K562 (cell line): ENCODE measurements around the gene UNC45A. TPM values are rescaled to one million over a fixed set of nuclear protein-coding genes. Genes with fewer than 3 reads are reported as not detected.

Experiments
- ATAC-seq: fragments of 200-7000 bp; cut with Tn5 transposase; 3 replicates; pipeline ENCODE4 v1.9.1; 2020; ENCODE audit warnings: moderate library complexity
- BruUV-seq: library from RNA; stranded (reverse); fragments of 400-500 nt; replicated peaks from 2 replicates; lab custom pipeline; 2021; lab: Mats Ljungman, UMichigan
- CTCF ChIA-PET: fragments of 300-600 bp; formaldehyde crosslinking; extraction: SDS; loops from one replicate; lab custom pipeline; 2021; ENCODE audit warnings: low intra/inter-chr PET ratio; lab: Yijun Ruan, JAX
- POLR2A ChIA-PET: fragments of 300-600, 350-650 bp; sonication (Branson Sonifier 250); formaldehyde crosslinking; extraction: SDS; loops from one replicate; lab custom pipeline; 2021; ENCODE audit warnings: antibody characterized with exemption, inconsistent platforms; lab: Yijun Ruan, JAX
- DNase-seq, 4 experiments: peaks; one replicate each; pipeline versions ENCODE4 v3.0.0 to v3.0.0-alpha.2; 2011 to 2018; ENCODE audit warnings: low spot score in 3 of 4, mixed read lengths in 3 of 4; ENCODE audit errors: extremely low read depth in 1 of 4
- FAIRE-seq: peaks from 2 replicates; lab custom pipeline; 2011; peaks lifted over from hg19 to GRCh38; lab: Jason Lieb, UNC
- H2AFZ ChIP-seq: 2 replicates; pipeline ENCODE4 v1.6.0; 2011; ENCODE audit warnings: low read depth, low read length, control low read depth, inconsistent platforms
- H3K27ac ChIP-seq: fragments of 200-600 bp; 3 replicates; pipeline ENCODE4 v1.8.0; 2011; ENCODE audit warnings: low read depth, mild to moderate bottlenecking, control low read depth, inconsistent platforms, low read length, moderate library complexity, mixed read lengths; ENCODE audit errors: extremely low read depth
- H3K27me3 ChIP-seq, 2 experiments: fragments of 300-600 bp in 1 of 2; 2 replicates in 1 of 2; 3 replicates in 1 of 2; pipeline versions ENCODE4 v1.6.0 to v1.8.0; 2011; ENCODE audit warnings: inconsistent platforms in 2 of 2, low read length in 2 of 2, mild to moderate bottlenecking in 1 of 2, mixed read lengths in 1 of 2, moderate library complexity in 1 of 2; ENCODE audit not compliant: control insufficient read depth in 2 of 2, insufficient read depth in 2 of 2
- H3K36me3 ChIP-seq: fragments of 300-600 bp; 3 replicates; pipeline ENCODE4 v1.8.0; 2011; ENCODE audit warnings: mild to moderate bottlenecking, low read length, inconsistent platforms; ENCODE audit not compliant: control insufficient read depth, insufficient read depth
- H3K4me1 ChIP-seq, 2 experiments: fragments of 200-600 bp in 1 of 2; replicated peaks in 1 of 2; 2 replicates in 1 of 2; 3 replicates in 1 of 2; pipeline versions ENCODE4 v1.5.1 to v1.8.0; 2011; ENCODE audit warnings: inconsistent platforms in 2 of 2, low read length in 2 of 2, mild to moderate bottlenecking in 1 of 2, mixed read lengths in 1 of 2, moderate library complexity in 1 of 2; ENCODE audit not compliant: control insufficient read depth in 2 of 2, insufficient read depth in 2 of 2
- H3K4me2 ChIP-seq: 2 replicates; pipeline ENCODE4 v1.6.1; 2011; ENCODE audit warnings: low read length, control low read depth, inconsistent platforms, mixed read lengths; ENCODE audit not compliant: insufficient read depth
- H3K4me3 ChIP-seq: fragments of 200-600 bp; sonication (generic), shearing (Covaris generic); 2 replicates; pipeline ENCODE4 v1.5.1; 2016; ENCODE audit warnings: control low read depth, inconsistent platforms
- H3K79me2 ChIP-seq: fragments of 200-600 bp; 3 replicates; pipeline ENCODE4 v1.8.0; 2011; ENCODE audit warnings: low read length, inconsistent platforms; ENCODE audit not compliant: control insufficient read depth, insufficient read depth
- H3K9ac ChIP-seq, 2 experiments: 2 replicates each; pipeline versions ENCODE4 v1.6.0 to v1.6.1; 2011; ENCODE audit warnings: low read depth in 2 of 2, low read length in 2 of 2, control low read depth in 1 of 2, inconsistent platforms in 1 of 2, mild to moderate bottlenecking in 1 of 2, mixed read lengths in 1 of 2; ENCODE audit not compliant: insufficient read depth in 1 of 2
- H3K9me1 ChIP-seq: one replicate; pipeline ENCODE4 v1.6.0; 2011; ENCODE audit warnings: inconsistent platforms, mild to moderate bottlenecking, low read length, moderate library complexity; ENCODE audit not compliant: control insufficient read depth, insufficient read depth
- H3K9me3 ChIP-seq: replicated peaks from 2 replicates; pipeline ENCODE4 v1.5.1; 2011; ENCODE audit warnings: low read depth, low read length, inconsistent platforms; ENCODE audit not compliant: control insufficient read depth, insufficient read depth
- H4K20me1 ChIP-seq: replicated peaks from 2 replicates; pipeline ENCODE4 v1.6.1; 2011; ENCODE audit warnings: low read length, inconsistent platforms, mixed read lengths; ENCODE audit not compliant: control insufficient read depth, insufficient read depth
- KAT8 ChIP-seq: fragments of 450-650 bp; IDR thresholded peaks from 2 replicates; pipeline ENCODE4 v1.6.1; 2016; ENCODE audit warnings: low read depth, mild to moderate bottlenecking
- MXI1 ChIP-seq: IDR thresholded peaks from 2 replicates; pipeline ENCODE4 v1.6.1; 2011; ENCODE audit warnings: low read depth, mild to moderate bottlenecking, improper control_type of control experiment, low read length
- NFIC ChIP-seq: fragments of 450-650 bp; IDR thresholded peaks from 2 replicates; pipeline ENCODE4 v1.6.1; 2017; ENCODE audit warnings: mild to moderate bottlenecking, inconsistent platforms
- RBM39 ChIP-seq: fragments of 200-400 bp; formaldehyde crosslinking; optimal IDR thresholded peaks from 2 replicates; pipeline ENCODE3; 2018; ENCODE audit warnings: low read depth, low read length
- SMARCE1 ChIP-seq: fragments of 450-650 bp; IDR thresholded peaks from 2 replicates; pipeline ENCODE4 v1.7.1; 2016; ENCODE audit warnings: mild to moderate bottlenecking
- SRSF3 ChIP-seq: fragments of 200-400 bp; formaldehyde crosslinking; IDR thresholded peaks from 2 replicates; pipeline ENCODE4 v1.6.1; 2016; ENCODE audit warnings: mild to moderate bottlenecking, low read length, moderate library complexity; ENCODE audit not compliant: insufficient read depth
- WGBS: fragments of 100-300 bp; shearing (Covaris generic); methylation state at CpG from one replicate; pipeline ENCODE4 v1.1.6; 2016; ENCODE audit warnings: low coverage, mixed read lengths; ENCODE audit not compliant: insufficient coverage; ENCODE audit errors: missing lambda C conversion rate; 5-methylcytosine and 5-hydroxymethylcytosine counted together
- in situ Hi-C: fragments of 300-500 bp; cut with MboI; formaldehyde crosslinking; loops from 4 replicates; pipeline ENCODE4 v1.15.0; 2018; ENCODE audit warnings: inconsistent platforms, mixed read lengths
- intact Hi-C: fragments of 100-400 bp; cut with micrococcal nuclease; formaldehyde crosslinking; loops from 2 replicates; pipeline ENCODE4 v1.14.2; 2022
- polyA plus RNA-seq, 8 experiments: library from polyadenylated mRNA; depleted of rRNA in 4 of 8; stranded (reverse) in 5 of 8; unstranded in 3 of 8; fragments of >200 nt; fragmentation: Nextera tagmentation in 2 of 8; fragmentation: Illumina TruSeq in 1 of 8; extraction: Ambion mirVana in 2 of 8; extraction: Trizol in 1 of 8; gene quantifications; 2 replicates each; pipeline versions ENCODE4 v1.2.1 to v1.2.3, GENCODE V29; 2011 to 2014; ENCODE audit warnings: inconsistent platforms in 1 of 8, missing spikeins in 1 of 8
- total RNA-seq, 7 experiments: library from RNA; depleted of rRNA in 6 of 7; stranded (reverse); fragments of >200 nt in 6 of 7; fragmentation: Illumina TruSeq in 2 of 7; extraction: Trizol in 2 of 7; gene quantifications; 2 replicates each; pipeline versions ENCODE4 v1.2.1 to v1.2.3, GENCODE V29; 2011 to 2021; ENCODE audit warnings: low replicate concordance in 1 of 7
- TF ChIP-seq, protein P1 (sequence below), 3 experiments: fragments of 200-800 bp in 1 of 3; fragments of 250-450 bp in 1 of 3; fragments of 450-650 bp in 1 of 3; sonication (Bioruptor Pico) in 1 of 3; sonication (Bioruptor generic) in 1 of 3; formaldehyde crosslinking in 1 of 3; IDR thresholded peaks; 2 replicates each; pipeline versions ENCODE4 v1.6.1 to v1.8.0; 2016 to 2022; ENCODE audit warnings: mild to moderate bottlenecking in 2 of 3, missing genetic modification characterization in 2 of 3, missing compliant biosample characterization in 1 of 3, moderate library complexity in 1 of 3
- TF ChIP-seq, protein P2 (sequence below): sonication (generic); formaldehyde crosslinking; IDR thresholded peaks from 2 replicates; pipeline ENCODE4 v1.8.0; 2022; ENCODE audit warnings: missing genetic modification reagents, mild to moderate bottlenecking, borderline replicate concordance
- TF ChIP-seq, protein P3 (sequence below): fragments of 450-650 bp; IDR thresholded peaks from 2 replicates; pipeline ENCODE4 v1.7.0; 2016; ENCODE audit warnings: borderline replicate concordance
- TF ChIP-seq, protein P4 (sequence below): fragments of 450-650 bp; conservative IDR thresholded peaks from 2 replicates; pipeline ENCODE4 v1.6.1; 2016; ENCODE audit warnings: missing genetic modification characterization, low read depth, mild to moderate bottlenecking, control low read depth, missing compliant biosample characterization

The UNC45A gene
- total and polyA plus RNA-seq, 9 of the 15 experiments (the other 6 are each of a cell fraction or from before 2014, with no cell fraction given) = 22.4 to 79.3 (median 43.7) TPM

DNA sequence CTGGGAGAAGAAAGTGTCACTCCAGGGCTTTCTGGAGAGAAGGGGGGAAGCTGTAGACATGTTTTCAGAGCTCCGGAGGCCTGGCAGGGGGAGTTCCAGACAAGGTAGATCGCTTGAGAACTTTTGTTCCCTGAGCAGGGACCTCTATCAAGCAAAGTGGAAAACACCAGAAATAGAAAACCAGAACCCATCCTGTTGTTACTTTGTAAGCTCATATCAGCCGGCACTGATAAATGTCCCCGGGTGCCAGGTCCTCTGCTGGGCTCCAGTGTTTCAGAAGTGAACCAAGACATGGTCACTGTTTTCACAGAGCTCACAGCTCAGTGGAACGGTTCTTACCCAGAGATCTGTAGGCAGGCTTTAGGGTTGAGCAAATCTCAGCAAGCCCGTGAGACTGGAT lies 16.2 kb upstream of the UNC45A start:
- ChIA-PET POLR2A (interaction anchor here (0.7 to 2.0 kb wide), 6 partner anchors 10 to 281 kb away, joined by 3 to 20 read pairs (median 6); partner anchors contain the start of genes HDDC3 and MAN2A2), CTCF (no interaction called here)
- no peaks in the 10 kb centered on the region for H3K9me3 ChIP-seq
- WGBS = 90% methylated on average over 6 of the region's 6 CpGs
- intact Hi-C loops = no loop called here
- DNase-seq = no peak
- BruUV-seq = no TSS peak
- no peaks in the 10 kb centered on the region for H4K20me1 ChIP-seq
- no peak overlapping the region for H3K4me2 ChIP-seq
- no peaks in the 10 kb centered on the region for H3K27me3 ChIP-seq
- peaks cover 6% of the 10 kb centered on the region for H3K79me2 ChIP-seq
- no peak for ATAC-seq
- no peak overlapping the region for H3K9ac ChIP-seq
- in situ Hi-C loops = no loop called here
- peaks cover 90% of the 10 kb centered on the region for H3K36me3 ChIP-seq
- H3K9me1 ChIP-seq = no peaks in the 10 kb centered on the region
- no peak overlapping the region; the same call in 2 of the 3 replicates for H3K27ac ChIP-seq
- no peak for FAIRE-seq
- no peak overlapping the region for H2AFZ ChIP-seq
- peaks cover 30 to 31% of the 10 kb centered on the region in 2 experiments for H3K4me1 ChIP-seq
- no peak overlapping the region for H3K4me3 ChIP-seq
- TF ChIP-seq SMARCE1 (no peak), MXI1 (no peak), RBM39 (no peak), NFIC (no peak), KAT8 (no peak), SRSF3 (no peak)
- TF ChIP-seq, protein P1, sequence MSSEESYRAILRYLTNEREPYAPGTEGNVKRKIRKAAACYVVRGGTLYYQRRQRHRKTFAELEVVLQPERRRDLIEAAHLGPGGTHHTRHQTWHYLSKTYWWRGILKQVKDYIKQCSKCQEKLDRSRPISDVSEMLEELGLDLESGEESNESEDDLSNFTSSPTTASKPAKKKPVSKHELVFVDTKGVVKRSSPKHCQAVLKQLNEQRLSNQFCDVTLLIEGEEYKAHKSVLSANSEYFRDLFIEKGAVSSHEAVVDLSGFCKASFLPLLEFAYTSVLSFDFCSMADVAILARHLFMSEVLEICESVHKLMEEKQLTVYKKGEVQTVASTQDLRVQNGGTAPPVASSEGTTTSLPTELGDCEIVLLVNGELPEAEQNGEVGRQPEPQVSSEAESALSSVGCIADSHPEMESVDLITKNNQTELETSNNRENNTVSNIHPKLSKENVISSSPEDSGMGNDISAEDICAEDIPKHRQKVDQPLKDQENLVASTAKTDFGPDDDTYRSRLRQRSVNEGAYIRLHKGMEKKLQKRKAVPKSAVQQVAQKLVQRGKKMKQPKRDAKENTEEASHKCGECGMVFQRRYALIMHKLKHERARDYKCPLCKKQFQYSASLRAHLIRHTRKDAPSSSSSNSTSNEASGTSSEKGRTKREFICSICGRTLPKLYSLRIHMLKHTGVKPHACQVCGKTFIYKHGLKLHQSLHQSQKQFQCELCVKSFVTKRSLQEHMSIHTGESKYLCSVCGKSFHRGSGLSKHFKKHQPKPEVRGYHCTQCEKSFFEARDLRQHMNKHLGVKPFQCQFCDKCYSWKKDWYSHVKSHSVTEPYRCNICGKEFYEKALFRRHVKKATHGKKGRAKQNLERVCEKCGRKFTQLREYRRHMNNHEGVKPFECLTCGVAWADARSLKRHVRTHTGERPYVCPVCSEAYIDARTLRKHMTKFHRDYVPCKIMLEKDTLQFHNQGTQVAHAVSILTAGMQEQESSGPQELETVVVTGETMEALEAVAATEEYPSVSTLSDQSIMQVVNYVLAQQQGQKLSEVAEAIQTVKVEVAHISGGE (CRISPR knock-in tag; IDR thresholded peaks at IDR 0.05) = no peak
- TF ChIP-seq, protein P2, sequence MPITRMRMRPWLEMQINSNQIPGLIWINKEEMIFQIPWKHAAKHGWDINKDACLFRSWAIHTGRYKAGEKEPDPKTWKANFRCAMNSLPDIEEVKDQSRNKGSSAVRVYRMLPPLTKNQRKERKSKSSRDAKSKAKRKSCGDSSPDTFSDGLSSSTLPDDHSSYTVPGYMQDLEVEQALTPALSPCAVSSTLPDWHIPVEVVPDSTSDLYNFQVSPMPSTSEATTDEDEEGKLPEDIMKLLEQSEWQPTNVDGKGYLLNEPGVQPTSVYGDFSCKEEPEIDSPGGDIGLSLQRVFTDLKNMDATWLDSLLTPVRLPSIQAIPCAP = no peak
- TF ChIP-seq, protein P3, sequence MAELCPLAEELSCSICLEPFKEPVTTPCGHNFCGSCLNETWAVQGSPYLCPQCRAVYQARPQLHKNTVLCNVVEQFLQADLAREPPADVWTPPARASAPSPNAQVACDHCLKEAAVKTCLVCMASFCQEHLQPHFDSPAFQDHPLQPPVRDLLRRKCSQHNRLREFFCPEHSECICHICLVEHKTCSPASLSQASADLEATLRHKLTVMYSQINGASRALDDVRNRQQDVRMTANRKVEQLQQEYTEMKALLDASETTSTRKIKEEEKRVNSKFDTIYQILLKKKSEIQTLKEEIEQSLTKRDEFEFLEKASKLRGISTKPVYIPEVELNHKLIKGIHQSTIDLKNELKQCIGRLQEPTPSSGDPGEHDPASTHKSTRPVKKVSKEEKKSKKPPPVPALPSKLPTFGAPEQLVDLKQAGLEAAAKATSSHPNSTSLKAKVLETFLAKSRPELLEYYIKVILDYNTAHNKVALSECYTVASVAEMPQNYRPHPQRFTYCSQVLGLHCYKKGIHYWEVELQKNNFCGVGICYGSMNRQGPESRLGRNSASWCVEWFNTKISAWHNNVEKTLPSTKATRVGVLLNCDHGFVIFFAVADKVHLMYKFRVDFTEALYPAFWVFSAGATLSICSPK = no peak
- TF ChIP-seq, protein P4, sequence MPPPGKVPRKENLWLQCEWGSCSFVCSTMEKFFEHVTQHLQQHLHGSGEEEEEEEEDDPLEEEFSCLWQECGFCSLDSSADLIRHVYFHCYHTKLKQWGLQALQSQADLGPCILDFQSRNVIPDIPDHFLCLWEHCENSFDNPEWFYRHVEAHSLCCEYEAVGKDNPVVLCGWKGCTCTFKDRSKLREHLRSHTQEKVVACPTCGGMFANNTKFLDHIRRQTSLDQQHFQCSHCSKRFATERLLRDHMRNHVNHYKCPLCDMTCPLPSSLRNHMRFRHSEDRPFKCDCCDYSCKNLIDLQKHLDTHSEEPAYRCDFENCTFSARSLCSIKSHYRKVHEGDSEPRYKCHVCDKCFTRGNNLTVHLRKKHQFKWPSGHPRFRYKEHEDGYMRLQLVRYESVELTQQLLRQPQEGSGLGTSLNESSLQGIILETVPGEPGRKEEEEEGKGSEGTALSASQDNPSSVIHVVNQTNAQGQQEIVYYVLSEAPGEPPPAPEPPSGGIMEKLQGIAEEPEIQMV = no peak
